Right lobe of liver (tissue), 4 donors: ENCODE results near the gene ST3GAL5.
A peak's percentile ranks its signal among the peaks of the same experiment; 100 is the strongest.

ENCODE experiments used
- CTCF ChIP-seq, 4 donors: fragments of 200-600 bp in 3 of 4; fragments of 450-650 bp in 1 of 4; IDR thresholded peaks; one replicate each; pipeline versions ENCODE4 v1.5.1 to v1.8.0; 2016 to 2022; ENCODE audit warnings: antibody characterized with exemption in 4 of 4, mild to moderate bottlenecking in 2 of 4
- POLR2A ChIP-seq: fragments of 450-650 bp; IDR thresholded peaks from one replicate; pipeline ENCODE4 v1.6.1; 2017; ENCODE audit warnings: antibody characterized with exemption, mild to moderate bottlenecking
- donor health status: DM: no; HTN: no; CAD: no.
- donor health status: DM: no; HTN: no; CAD: no.
- donor health status: DM: no; HTN: yes; CAD: no.

- peak in 1 of 4 donors; percentile 4 for TF ChIP-seq CTCF (IDR thresholded peaks at IDR 0.05)
- TF ChIP-seq POLR2A, result no peak
These were observed 16.1 kb downstream of the ST3GAL5 start for GRCh38 chr2:85872536-85873161.
